Measurements from ENCODE around the gene FANCL. TPM values are rescaled to one million over a fixed set of nuclear protein-coding genes. Genes with fewer than 3 reads are reported as not detected.

Gene FANCL
- polyA plus RNA-seq, 1 experiment, result 18.8 TPM

DNA sequence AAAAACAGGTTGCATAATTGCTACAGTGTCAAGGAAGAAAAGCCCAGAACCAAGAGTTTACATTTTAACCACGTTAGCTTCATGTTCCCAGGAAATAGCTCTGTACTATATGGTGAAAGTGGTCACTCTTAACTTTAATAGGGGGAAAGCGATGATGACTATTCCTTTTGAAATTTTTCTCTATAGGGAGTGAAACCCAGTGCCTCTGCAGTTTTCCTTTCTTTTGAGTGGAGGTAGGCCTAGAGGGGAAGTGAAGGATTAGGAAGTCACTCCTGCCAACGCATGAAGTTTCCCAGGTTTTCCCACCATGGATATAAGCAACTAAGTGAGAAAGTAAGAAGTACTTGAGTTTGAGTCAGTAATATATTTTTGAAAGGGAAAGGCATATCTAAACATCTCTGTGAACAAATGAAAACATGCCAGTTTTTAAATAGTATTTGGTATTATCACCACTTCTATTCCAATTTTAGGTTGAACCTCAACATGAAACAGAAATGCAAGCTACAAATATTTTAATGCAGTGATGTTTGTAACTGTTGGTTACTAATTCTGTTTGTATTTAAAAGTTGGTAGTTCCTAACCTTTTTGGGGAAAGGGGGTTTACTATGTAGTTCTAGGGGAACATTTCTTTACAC is 102.6 kb downstream of the FANCL start:
- TF ChIP-seq, protein P1, sequence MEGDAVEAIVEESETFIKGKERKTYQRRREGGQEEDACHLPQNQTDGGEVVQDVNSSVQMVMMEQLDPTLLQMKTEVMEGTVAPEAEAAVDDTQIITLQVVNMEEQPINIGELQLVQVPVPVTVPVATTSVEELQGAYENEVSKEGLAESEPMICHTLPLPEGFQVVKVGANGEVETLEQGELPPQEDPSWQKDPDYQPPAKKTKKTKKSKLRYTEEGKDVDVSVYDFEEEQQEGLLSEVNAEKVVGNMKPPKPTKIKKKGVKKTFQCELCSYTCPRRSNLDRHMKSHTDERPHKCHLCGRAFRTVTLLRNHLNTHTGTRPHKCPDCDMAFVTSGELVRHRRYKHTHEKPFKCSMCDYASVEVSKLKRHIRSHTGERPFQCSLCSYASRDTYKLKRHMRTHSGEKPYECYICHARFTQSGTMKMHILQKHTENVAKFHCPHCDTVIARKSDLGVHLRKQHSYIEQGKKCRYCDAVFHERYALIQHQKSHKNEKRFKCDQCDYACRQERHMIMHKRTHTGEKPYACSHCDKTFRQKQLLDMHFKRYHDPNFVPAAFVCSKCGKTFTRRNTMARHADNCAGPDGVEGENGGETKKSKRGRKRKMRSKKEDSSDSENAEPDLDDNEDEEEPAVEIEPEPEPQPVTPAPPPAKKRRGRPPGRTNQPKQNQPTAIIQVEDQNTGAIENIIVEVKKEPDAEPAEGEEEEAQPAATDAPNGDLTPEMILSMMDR (IDR thresholded peaks at IDR 0.05; ENCODE audit: low read depth, low read length), result no peak
- Histone ChIP-seq H3K27me3 (ENCODE audit: control insufficient read depth, insufficient read depth, low read length) (no peaks in the 10 kb centered on the region), H3K4me3 (ENCODE audit: low read depth, low read length) (no peak overlapping the region), H3K27ac (ENCODE audit: low read depth, low read length) (no peak overlapping the region), H3K9me3 (ENCODE audit: control insufficient read depth, insufficient read depth, low read length) (no peaks in the 10 kb centered on the region)
- no peak for DNase-seq (ENCODE audit: low read depth, low spot score)
- ChIA-PET CTCF (no interaction called here), POLR2A (no interaction called here)

DNA sequence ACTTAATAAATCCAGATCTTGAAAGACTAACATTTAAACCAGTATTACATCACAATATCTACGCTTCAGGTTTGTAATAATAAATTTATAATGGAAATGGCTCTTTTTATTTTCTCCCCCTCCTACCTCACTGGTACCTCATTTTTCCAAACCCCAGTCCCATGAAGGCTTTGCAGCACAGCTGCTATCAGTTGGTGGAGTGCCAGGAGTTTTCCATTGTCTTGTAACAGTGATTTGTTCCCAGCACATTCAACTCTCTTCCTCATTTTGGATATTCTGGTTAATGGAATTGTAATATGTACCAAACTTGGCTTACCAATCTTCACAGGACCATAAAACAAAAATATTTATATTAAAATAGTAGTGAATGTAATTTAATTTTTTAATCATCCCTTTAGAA is 103.3 kb downstream of the FANCL start:
- Histone ChIP-seq H3K9me3 (ENCODE audit: control insufficient read depth, insufficient read depth, low read length) (no peaks in the 10 kb centered on the region), H3K27me3 (ENCODE audit: control insufficient read depth, insufficient read depth, low read length) (no peaks in the 10 kb centered on the region), H3K4me3 (ENCODE audit: low read depth, low read length) (no peak overlapping the region), H3K27ac (ENCODE audit: low read depth, low read length) (no peak overlapping the region)
- no peak for DNase-seq (ENCODE audit: low read depth, low spot score)
- ChIA-PET CTCF (no interaction called here), POLR2A (no interaction called here)
- TF ChIP-seq, protein P1 (IDR thresholded peaks at IDR 0.05; ENCODE audit: low read depth, low read length), result no peak

DNA sequence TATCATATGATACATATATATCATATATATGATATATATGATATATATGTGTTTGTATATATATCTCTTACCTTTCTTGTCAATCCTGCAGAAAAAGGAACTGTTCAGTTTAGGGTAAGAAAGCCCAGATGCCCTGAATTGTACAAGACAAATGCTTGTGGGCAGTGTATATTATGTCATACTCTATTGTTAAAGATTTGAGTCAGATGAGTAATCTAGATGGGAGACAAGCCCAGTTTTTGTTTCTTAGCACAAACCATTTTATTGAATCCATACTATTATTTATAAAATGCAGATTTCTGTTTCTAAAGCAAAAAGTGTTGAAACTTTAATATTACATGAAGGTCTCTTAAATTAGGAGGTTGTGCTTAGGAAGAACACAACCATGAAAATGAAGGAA is 103.9 kb downstream of the FANCL start:
- no peak for DNase-seq (ENCODE audit: low read depth, low spot score)

DNA sequence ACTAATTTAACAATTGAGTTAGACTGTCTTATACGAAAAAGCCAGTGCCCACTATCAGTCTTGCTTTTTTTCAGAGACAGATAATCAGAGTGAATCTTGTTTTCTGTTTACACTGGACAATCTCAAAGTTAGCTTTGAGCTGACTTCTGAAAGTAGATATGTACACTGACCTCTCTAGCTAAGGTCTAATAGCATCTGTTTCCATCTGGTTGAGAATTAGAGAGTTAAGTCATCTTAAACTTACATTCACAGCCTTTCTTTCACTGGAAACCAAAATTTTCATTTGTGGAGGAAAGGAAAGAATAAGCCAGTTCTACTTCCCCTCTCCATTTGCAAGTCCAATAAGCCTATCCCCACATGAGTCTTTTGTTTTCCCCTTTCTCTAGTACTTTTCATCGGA is 105.3 kb downstream of the FANCL start:
- no peak overlapping the region for H3K27ac ChIP-seq (ENCODE audit: low read depth, low read length)
- no peak overlapping the region for H3K4me3 ChIP-seq (ENCODE audit: low read depth, low read length)
- ChIA-PET CTCF (no interaction called here), POLR2A (no interaction called here)
- no peak for DNase-seq (ENCODE audit: low read depth, low spot score)
- no peaks in the 10 kb centered on the region for H3K27me3 ChIP-seq (ENCODE audit: control insufficient read depth, insufficient read depth, low read length)
- no peaks in the 10 kb centered on the region for H3K9me3 ChIP-seq (ENCODE audit: control insufficient read depth, insufficient read depth, low read length)
- TF ChIP-seq, protein P1 (IDR thresholded peaks at IDR 0.05; ENCODE audit: low read depth, low read length), result no peak

More for the DNA sequence above, 103.9 kb downstream of the FANCL start:
- no peak overlapping the region for H3K4me3 ChIP-seq (ENCODE audit: low read depth, low read length)
- CTCF ChIA-PET, result no interaction called here
- no peak overlapping the region for H3K27ac ChIP-seq (ENCODE audit: low read depth, low read length)
- POLR2A ChIA-PET, result no interaction called here
- H3K27me3 ChIP-seq (ENCODE audit: control insufficient read depth, insufficient read depth, low read length), result no peaks in the 10 kb centered on the region
- H3K9me3 ChIP-seq (ENCODE audit: control insufficient read depth, insufficient read depth, low read length), result no peaks in the 10 kb centered on the region
- TF ChIP-seq, protein P1 (IDR thresholded peaks at IDR 0.05; ENCODE audit: low read depth, low read length), result no peak

DNA sequence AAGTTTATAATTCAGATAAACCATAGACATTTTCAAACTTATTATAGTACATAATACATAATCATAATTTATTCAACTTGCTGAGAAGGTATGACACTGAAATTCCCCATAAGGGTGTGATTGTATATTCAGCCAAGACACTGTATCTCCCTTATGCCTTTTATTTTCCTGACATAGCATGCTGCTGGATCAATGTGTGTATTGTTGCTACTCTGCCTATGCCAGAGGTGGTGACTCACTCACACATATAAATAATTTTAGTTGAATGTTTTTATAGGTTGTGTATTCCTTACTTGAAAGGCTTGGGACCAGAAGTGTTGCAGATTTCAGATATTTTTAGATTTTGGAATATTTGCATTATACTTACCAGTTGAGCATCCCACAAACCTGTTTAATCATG is 107.7 kb downstream of the FANCL start:
- CTCF ChIA-PET, result no interaction called here
- TF ChIP-seq, protein P1 (IDR thresholded peaks at IDR 0.05; ENCODE audit: low read depth, low read length), result no peak
- Histone ChIP-seq H3K4me3 (ENCODE audit: low read depth, low read length) (no peak overlapping the region), H3K27me3 (ENCODE audit: control insufficient read depth, insufficient read depth, low read length) (no peaks in the 10 kb centered on the region), H3K9me3 (ENCODE audit: control insufficient read depth, insufficient read depth, low read length) (no peaks in the 10 kb centered on the region), H3K27ac (ENCODE audit: low read depth, low read length) (no peak overlapping the region)
- DNase-seq (ENCODE audit: low read depth, low spot score), result no peak
- POLR2A ChIA-PET, result no interaction called here
